H1 (cell line): ENCODE data around the gene MKI67. TPM values are rescaled to one million over a fixed set of nuclear protein-coding genes. Genes with fewer than 3 reads are reported as not detected.

Source experiments
- CHD7 ChIP-seq: fragments of 300-600 bp; sonication (generic); IDR thresholded peaks from 2 replicates; pipeline ENCODE4 v1.7.1; 2012; ENCODE audit warnings: low read length, moderate library complexity, mild to moderate bottlenecking, inconsistent platforms; ENCODE audit not compliant: insufficient replicate concordance
- SP1 ChIP-seq: IDR thresholded peaks from 2 replicates; pipeline ENCODE4 v1.6.1; 2011; ENCODE audit warnings: low read depth, low read length
- polyA plus RNA-seq, 7 experiments: library from polyadenylated mRNA; depleted of rRNA in 3 of 7; stranded (reverse) in 5 of 7; unstranded in 2 of 7; fragments of >200 nt in 5 of 7; fragments of 200-250 nt in 2 of 7; gene quantifications; 1 replicate in 5 of 7; 2 replicates in 1 of 7; 4 replicates in 1 of 7; pipeline versions ENCODE4 v1.2.1 to v1.2.3, GENCODE V29; 2011 to 2013; ENCODE audit warnings: missing spikeins in 2 of 7, mixed read lengths in 2 of 7
- total RNA-seq: library from RNA; stranded (reverse); fragmentation: NEBNext Ultra II Directional; extraction: Animal tissue kit (Norgen Biotek cat#: 25700); gene quantifications from 2 replicates; pipeline ENCODE4 v1.2.1, GENCODE V29; 2021

The MKI67 gene
- total and polyA plus RNA-seq, 2 of the 8 experiments (the other 6 are each of a cell fraction or from before 2014, with no cell fraction given) = 15.8 to 85.1 TPM

- TF ChIP-seq CHD7 (no peak), SP1 (no peak)
Observed at GRCh38 chr10:128064970-128065580, 61.1 kb downstream of the MKI67 start (continued).
